GM20000 (cell line): ENCODE results near the gene TMPRSS4.

ENCODE experiments used
- DNase-seq: peaks from one replicate; pipeline ENCODE4 v3.0.0; 2012; ENCODE audit warnings: low spot score
- CTCF ChIP-seq: IDR thresholded peaks from 2 replicates; pipeline ENCODE4 v1.5.1; 2012; ENCODE audit warnings: mild to moderate bottlenecking, control low read depth; ENCODE audit errors: extremely low read depth, missing control alignments

The TMPRSS4 gene

GRCh38 chr11:118076754-118077281 lies at the start of gene TMPRSS4:
Gene TMPRSS4, plus strand, starts transcription at chr11:118077078. Its CDS starts 225 bp downstream, at chr11:118077303.
- no peak for TF ChIP-seq CTCF

GRCh38 chr11:118027694-118028093 lies 49.2 kb upstream of the TMPRSS4 start:
- no peak for DNase-seq
- no peak for TF ChIP-seq CTCF

More at GRCh38 chr11:118076754-118077281, at the start of gene TMPRSS4:
- DNase-seq = no peak

- no peak for DNase-seq
- TF ChIP-seq CTCF = no peak
Measured at GRCh38 chr11:118028626-118029025, 48.3 kb upstream of the TMPRSS4 start.

GRCh38 chr11:118033443-118033842 lies 43.4 kb upstream of the TMPRSS4 start:
- no peak for DNase-seq
- no peak for TF ChIP-seq CTCF

- TF ChIP-seq CTCF = no peak
Measured at GRCh38 chr11:118042141-118042540, 34.7 kb upstream of the TMPRSS4 start.

GRCh38 chr11:118042796-118043195 lies 34.1 kb upstream of the TMPRSS4 start:
- no peak for TF ChIP-seq CTCF
- DNase-seq = no peak

More at GRCh38 chr11:118042141-118042540, 34.7 kb upstream of the TMPRSS4 start:
- DNase-seq = no peak

- DNase-seq = no peak
- no peak for TF ChIP-seq CTCF
Measured at GRCh38 chr11:118045191-118045590, 31.7 kb upstream of the TMPRSS4 start.
